HG02642 (cell line): ENCODE results near the gene FGD5.

Experiments
- ATAC-seq: cut with Tn5 transposase; IDR thresholded peaks from one replicate; pipeline ENCODE4 v1.9.1; 2021; ENCODE audit warnings: mild to moderate bottlenecking; ENCODE audit not compliant: unreplicated experiment, poor library complexity

The FGD5 gene

DNA sequence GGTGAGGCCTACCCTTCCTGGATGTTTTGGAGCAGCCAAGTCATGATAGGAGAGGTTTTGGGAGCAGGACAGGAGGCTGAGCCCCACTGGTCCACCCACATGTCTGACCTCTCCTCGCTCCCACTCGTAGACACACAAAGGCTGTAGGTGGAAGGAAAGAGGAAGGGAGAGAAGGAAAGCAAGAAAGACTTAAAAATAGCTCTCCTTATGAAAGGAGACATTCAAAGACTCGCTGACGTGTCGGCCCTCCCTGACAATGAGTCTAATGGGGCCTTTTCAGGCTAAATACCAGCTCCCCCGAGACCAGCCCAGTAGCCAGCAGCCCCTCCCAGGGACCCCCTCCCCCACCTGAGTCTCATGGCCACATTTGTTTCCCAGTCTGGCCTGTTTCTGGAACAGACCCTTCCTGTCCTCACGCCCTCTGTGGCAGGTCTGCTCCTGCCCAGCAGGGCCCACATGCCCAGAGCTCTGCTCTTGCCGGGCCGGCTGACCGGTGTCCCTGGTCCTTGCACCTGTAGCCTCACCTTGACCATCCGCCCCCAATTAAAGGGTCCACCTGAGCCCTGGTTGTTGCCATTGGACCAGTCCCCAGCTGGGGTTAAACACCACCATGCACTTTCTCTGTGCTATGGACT is 49.3 kb downstream of the FGD5 start:
- ATAC-seq = no peak

DNA sequence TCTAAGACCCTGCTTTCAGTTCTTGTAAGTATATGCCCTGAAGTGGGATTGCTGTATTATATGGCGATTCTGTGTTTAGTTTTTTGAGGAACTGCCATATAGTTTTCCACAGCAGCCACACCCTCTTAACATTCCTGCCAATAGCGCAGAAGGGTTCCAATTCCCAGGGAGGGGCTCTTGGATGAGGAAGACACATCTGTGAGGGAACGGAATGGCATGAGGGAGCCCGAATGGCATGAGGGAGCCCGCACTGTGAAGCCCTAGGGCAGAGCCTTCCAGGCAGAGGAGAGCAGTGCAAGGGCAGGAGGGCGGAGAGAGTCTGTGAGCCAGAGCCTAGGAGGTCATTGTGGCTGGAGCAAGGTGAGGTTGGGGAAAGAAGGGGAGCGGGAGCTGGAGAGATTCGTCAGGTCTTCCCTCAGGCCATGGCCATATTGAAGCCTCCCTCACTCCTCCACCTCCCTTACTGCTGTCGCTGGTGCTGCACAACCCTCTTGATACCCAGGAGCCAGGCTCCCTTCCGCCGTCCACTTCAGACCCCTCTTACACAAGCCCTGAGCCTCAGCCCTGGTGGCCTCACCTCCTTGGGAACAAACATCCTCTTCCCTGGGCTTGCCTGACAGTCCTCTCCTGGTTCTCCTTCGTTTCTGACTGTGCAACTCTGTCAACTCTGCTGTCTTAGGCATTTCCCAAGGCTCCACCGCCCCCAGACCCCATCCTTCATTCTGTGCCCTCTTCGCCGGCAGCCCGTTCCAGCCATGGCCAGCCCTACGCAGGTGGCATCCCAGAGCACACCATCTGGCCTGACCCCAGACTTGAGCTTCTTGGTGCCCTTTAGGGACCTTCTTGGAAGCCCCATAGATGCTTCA is 51.4 kb downstream of the FGD5 start:
- no peak for ATAC-seq

DNA sequence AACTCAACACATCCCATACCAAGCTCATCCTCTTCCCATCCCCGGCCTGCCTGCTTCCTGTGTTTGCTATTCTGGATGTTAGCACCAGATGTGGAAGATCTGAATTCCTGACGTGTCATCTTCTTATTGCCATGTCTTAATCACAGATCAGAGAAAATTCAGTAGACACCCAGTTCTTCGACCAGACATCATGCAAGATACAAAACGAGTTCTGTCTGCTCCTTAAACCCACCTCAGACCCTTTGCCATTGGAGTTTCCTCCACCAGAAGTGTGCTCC is 52.0 kb downstream of the FGD5 start:
- no peak for ATAC-seq

DNA sequence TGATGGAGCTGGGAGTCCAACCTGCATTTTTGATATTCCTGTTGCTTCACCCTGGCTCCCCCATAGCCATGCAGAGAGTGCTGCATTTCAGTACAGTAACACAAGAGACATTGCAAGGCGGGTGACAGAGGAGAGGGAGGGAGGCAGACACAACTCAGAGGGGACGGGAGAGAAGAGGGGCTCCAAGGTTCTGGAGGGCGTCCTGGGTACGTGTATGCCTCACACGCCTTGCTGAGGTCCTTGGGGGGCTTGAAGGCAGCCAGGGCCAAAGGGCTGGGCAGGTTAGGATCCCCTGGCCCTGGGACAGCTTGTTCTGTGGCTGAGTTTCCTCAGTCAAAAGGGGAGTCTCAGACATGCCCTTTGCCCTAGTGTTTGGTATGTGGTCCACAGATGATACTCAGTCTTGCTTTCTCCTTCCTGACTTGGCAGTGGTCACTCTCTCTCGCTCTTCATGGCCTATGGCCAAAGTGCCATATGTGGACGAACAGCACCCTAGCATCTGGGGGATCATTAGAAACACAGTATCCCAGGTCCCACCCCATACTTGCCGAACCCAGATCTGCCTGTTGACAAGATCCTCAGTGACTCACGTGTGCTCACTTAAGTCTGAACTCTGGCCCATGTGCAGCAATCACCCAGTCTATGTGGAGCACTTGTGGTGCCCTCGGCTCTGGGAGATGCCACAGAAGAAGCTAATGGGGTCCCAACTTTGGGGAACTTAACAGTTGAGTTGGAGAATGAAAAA is 52.9 kb downstream of the FGD5 start:
- no peak for ATAC-seq

DNA sequence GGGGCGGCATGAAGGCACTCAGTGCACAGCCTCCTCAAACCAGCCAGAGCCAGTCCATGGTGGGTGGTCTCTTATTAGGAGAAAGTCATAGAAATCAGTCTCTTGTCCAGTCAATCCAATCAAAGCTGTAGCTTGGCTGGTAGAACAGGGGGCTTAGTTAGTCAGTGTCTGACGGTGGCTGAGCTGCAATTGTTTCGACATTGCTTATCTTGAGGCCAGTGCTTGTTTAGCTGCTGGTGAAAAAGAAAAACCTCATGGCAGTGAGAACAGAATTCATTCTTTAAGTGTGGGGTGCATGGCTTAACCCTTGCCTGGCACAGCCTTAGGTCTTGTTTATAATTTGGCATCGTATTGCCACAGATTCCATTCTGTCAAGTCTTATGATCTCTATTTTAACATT is 53.9 kb downstream of the FGD5 start:
- no peak for ATAC-seq

DNA sequence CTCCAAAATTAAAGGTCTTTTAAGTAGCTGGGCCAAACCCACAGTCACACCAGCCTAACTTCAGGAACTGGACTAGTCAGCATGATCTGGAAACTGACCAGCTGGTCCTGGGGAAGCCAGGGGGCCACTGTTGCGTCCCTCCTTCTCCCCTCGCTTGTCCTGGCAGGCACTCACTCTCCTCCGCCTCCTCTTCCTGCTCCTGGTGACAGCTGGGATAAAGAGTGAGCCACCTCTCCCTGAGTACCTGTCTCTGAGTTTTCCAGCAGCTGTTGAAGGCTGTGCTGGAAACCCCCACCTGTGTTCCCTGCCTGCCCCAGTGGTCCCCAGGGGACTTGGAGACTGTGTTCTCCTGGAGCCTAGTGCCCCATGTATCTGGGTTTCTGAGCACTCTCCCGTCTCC is 56.0 kb downstream of the FGD5 start:
- no peak for ATAC-seq

DNA sequence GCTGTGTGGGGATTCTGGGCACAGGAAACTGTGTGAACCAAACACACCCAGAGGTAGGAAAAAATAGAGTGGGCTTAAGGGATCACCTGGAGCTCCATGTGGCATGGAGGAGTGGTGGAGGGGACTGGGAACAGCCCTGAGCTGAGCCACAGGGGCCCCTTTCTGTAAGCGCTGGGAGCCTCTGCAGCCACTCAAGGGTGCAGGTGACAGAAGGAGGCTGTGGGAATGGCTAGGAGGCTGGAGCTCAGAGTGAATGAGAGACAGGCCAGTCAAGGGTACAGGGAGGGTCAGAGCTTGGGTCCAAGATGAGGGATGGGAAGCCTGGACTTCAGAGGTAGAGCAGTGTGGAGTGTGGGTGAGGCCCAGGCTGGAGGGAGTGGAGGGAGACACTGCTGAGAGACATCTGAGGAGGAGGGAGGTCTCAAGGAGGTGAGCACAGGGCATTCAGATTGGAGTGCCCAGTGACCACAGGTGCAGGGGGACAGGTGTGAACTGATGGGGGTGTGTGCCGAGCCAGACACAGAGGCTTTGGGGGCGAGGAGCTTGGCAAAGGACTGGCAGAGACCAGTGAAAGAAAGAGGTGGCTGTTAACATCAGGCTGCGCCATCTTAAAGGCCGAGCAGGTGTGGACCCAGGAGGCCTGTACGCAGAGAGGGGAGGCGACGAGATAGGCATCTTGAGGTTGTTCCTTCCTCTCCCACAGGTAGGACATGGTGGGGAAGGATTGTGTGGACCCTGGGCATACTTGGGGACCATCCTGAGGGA is 56.8 kb downstream of the FGD5 start:
- no peak for ATAC-seq

DNA sequence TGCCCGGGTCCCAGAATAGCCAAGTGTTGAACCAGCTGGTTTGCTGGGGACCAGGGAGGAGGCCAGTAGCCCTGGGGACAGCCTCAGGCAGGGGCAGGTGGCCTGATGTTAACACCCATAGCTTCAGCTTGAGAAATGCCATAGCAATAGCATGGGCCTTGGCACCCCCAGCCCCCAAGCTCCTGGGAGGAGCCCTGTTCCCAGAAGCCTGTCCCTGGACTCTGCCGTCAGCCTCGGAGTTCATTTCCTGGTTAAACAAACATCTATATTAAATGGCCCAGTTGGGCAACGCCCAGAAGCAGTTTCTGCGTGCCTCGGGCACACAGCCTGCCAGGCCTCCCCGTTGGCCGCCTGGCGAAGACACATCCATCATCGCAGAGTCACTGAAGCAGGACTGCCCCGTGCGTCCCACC is 58.2 kb downstream of the FGD5 start:
- ATAC-seq = no peak

DNA sequence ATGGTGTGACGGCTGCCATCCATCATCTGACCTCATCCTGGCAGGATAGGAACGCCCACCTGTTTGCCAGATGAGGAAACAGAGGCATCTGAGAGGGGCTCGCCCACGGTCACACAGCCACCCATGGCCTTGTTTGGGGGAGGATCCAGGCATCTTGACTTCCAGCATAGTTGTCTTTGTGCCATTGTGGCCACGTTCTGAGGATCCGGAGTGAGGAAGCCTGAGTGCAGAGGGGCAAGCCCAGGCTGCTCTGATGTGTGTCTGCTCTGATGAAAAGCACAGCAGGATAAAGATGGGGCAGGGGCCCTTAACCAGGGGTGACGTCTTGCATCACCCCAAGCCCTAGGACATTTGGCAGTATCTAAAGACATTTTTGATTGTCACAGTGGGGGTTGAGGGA is 58.7 kb downstream of the FGD5 start:
- ATAC-seq = no peak

DNA sequence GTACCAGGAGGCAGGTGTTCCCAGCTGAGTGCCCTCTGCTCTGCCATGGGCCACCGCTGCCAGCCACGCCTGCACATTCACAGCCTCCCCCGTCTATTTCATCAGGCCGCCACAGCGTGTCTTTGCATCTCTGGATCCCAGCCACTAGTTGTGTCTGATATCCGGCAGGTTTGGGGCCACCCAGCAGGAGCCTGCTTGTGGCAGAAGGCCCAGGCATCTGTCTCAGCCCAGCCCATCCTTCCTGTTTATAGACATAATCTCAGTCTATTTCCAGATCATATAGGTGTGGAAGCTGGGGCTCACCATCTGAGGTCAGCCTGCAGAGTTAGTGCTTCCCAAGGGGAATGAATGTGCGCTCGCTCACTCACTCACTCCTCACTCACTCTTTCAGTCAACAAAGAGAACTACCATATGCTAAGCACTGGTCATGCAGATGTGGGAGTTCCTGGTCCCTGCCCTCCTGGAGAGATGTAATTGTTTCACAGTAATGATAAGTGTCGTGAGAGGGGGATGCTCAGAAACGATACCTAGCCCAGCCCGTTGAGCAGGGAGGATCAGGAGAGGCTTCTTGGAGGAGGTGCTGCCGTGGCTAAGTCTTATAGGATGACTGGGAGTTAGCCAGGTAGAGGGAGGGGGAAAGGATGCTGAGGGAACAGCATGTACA is 60.6 kb downstream of the FGD5 start:
- no peak for ATAC-seq

DNA sequence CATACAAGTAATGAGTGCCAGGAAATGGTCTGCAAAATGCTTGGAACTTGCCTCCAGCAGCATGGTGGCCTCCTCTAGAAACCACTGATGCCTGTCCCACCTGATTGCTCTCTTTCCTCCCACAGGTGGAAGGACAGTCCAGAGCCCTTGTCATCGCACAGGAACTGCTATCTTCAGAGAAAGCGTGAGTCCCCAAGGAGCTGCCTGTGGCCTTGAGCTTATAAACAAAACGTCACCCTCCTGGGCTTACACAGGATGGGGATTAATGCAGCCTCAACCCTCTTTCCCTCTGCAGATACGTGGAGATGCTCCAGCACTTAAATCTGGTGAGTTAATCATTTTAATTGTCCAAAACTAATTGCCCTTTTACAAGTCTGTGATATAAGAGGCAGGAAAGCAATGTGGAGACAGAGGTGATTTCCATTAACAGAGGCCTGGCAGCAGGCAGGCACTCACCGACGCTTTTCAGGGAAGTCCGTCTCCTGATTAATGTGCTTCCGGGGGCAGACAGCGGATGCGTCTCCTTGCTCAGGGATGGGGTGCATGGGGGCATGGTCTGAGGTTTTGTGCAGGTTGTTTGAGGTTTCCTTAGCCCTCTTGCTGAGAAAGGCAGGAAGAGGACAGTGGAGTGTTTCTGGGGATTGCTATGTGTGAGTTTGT is 61.8 kb downstream of the FGD5 start:
- no peak for ATAC-seq

DNA sequence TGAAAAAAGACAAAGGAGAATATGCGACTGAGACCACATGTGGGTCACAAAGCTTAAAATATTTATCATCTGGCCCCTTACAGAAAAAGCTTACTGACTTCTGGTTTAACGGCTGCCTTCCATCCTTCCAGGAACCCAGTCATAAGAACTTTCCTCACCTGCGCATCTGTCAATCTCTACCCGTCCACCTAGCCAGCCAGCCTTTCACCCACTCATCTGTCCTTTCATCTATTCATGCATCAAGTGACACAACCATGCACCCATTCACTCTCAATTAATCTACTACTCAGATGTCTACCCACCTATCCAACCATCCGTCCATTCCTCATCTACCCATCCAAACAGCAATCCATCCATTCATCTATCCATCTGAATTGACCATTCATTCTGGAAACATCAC is 64.5 kb downstream of the FGD5 start:
- no peak for ATAC-seq

DNA sequence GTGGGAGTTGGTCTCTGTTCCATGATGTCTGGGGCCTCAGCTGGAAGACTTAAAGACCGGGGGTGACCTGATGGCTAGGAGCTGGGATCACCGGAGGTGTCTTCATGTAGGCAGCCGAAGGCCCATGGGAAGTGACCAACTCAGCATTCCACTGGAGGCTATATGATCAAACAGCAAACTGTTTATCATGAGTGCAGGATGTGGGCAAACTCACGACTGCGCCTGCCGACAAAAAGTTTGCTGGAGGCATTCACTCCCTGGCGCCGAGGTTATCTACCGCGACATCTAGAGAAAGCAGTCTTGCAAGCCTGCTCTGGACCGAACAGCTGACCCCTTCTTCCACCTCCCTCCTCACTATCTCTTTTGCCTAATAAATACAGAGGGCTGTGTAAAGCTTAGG is 65.9 kb downstream of the FGD5 start:
- ATAC-seq = no peak

DNA sequence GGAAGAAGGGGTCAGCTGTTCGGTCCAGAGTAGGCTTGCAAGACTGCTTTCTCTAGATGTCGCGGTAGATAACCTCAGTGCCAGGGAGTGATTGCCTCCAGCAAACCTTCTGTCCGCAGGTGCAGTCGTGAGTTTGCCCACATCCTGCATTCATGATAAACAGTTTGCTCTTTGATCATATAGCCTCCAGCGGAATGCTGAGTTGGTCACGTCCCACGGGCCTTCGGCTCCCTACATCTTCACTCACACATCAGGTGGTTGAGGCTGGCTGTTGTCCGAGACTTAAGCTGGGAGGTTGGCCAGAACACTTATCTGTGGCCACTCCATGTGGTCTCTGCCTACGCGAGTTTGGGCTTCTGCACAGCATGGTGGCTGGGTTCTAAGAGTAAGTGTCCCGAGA is 66.5 kb downstream of the FGD5 start:
- ATAC-seq = no peak

DNA sequence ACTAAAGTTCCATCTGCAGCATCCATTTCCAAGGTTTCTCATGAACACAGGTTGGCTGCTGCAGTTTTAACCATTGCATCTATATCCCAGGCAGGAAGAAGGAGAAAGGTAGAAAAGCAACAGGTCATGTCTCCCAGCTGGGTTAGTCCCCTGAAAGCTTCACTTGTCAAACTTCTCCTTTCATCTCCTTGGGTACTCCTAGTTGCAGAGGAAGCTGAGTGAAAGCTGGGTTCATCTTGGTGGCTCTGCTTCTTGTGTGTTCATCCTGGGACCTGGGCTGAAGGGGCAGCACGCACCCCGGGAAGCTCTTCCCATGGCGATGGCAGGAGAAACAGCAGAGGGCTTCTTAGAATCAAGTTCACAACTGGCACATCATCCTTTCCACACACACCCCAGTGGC is 67.3 kb downstream of the FGD5 start:
- ATAC-seq = no peak

DNA sequence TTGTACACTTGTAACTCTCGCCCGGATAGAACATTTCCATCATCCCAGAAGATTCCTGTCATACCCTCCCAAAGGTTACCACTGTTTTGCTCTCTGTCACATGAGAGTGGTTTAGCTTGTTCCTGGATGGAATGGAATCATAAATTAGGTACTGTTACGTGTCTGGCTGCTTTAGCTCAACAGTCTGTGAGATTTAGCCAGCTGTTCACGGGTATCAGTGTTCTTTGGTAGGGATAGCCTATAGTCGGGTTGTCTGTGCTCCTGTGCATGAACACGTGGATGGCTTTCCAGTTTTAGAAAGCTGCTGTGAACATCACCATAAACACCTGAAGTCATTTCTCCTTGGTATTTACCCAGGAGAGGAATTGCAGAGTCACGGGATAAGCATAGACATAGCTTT is 70.4 kb downstream of the FGD5 start:
- ATAC-seq = no peak

DNA sequence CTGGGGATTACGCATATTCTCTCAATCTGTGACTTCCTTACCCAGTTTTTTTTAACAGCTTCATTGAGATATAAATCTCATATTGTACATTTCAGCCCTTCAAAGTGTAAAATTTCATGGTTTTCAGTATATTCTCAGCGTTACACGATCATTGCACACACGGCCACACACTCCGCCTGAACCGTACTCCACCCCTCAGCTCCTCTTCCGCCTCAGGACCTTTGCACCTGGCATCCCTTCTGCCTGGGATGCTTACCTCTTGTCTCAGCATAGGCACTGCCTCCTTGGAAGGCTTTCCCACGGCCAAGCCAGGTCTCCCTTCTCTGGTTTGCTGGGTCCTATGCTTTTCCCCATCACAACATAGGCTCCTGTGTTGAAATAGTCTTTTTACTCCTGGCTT is 71.2 kb downstream of the FGD5 start:
- no peak for ATAC-seq

DNA sequence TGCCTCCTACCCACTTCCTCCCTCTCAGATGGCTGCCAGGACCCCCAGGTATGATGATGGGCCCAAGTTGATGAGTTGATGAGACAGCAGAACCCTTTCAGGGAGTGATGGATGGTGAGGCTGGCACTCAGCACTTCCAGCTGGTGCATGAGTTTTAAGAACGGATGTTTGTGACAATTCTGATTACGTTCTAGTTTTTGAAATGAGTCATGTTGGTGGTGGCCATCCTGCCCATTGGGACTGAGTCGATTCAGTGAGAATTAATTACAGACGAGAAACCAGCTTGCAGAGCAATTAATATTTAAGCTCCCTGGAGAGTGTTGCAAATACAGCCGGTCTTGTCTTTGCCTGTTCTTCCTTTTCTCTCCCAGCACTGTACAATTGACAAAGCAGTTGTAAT is 71.7 kb downstream of the FGD5 start:
- no peak for ATAC-seq

DNA sequence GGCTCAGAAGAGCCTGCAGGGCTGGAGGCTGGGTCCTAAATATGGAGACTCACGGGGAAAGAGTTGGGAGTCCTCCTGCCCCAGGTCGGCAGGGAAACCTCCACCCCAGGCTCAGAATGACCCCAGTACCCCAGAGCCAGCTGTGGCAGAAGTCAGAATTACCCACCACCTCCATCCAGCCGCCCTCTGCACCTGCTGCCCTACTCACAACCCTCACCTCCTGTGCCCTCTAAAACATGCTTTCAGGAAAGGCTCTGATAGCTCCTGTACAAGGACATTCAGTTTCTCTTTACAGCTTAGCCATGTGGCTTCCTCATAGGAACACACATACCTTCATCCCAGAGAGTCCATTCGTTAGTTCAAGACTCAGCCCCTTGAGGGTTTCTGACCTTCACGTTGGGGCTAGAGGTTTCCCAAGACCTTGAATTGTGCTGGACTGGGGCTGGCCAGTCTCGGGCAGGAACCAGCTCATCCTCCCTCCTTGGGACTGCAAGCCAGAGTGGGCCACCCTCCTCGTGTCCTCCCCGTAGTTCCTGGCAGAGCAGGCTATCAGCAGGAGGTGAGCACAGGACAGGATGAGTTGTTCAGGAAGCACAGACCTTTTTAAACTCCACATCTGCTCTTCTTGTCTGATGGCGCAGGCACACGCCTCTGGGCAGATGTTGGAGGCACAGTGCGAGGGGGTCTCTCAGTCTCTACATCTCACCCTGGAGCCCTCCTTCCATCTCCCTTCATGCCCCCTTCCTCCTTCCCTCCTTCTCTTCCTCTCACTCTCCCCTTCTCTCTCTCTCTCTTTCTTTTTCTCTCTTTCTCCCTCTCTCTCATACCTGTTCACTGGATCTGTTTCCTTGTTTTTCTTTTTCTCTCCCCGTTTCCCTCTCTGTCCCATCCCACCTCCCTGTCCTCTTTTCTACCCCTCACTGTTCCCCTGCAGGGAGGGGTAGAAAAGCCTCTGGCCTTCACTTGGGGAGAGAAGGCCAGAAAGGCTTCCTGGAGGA is 72.7 kb downstream of the FGD5 start:
- ATAC-seq = no peak
